CD4-positive, CD25-positive, alpha-beta regulatory T cell (primary cell): ENCODE results near the gene SMG6. TPM values are rescaled to one million over a fixed set of nuclear protein-coding genes. Genes with fewer than 3 reads are reported as not detected.

ENCODE experiments used
- ATAC-seq, 2 donors: fragments of 150-1000 bp; cut with Tn5 transposase; one replicate each; pipeline ENCODE4 v1.10.0; 2021; ENCODE audit warnings: low read depth in 2 of 2, moderate number of reproducible peaks in 2 of 2, moderate library complexity in 1 of 2
- DNase-seq, 3 donors: peaks; one replicate each; pipeline versions ENCODE4 v3.0.0 to v3.0.0-alpha.2; 2012 to 2022; ENCODE audit warnings: mixed read lengths in 1 of 3
- H3K27ac ChIP-seq: one replicate; pipeline ENCODE4 v1.7.0; 2013; ENCODE audit warnings: mild to moderate bottlenecking, low read length; ENCODE audit not compliant: insufficient read depth, poor library complexity, severe bottlenecking
- H3K27me3 ChIP-seq: one replicate; pipeline ENCODE4 v1.7.0; 2013; ENCODE audit warnings: low read length; ENCODE audit not compliant: control insufficient read depth, insufficient read depth
- H3K36me3 ChIP-seq: one replicate; pipeline ENCODE4 v1.7.0; 2013; ENCODE audit warnings: mild to moderate bottlenecking, low read length, moderate library complexity; ENCODE audit not compliant: control insufficient read depth, insufficient read depth
- H3K4me1 ChIP-seq: 2 replicates; pipeline ENCODE4 v1.7.0; 2013; ENCODE audit warnings: mild to moderate bottlenecking, low read length; ENCODE audit not compliant: insufficient read depth, control insufficient read depth, poor library complexity, severe bottlenecking
- H3K4me3 ChIP-seq: one replicate; pipeline ENCODE4 v1.7.0; 2013; ENCODE audit warnings: low read depth, mild to moderate bottlenecking, low read length, moderate library complexity
- H3K9me3 ChIP-seq, 2 experiments: 1 replicate in 1 of 2; 2 replicates in 1 of 2; pipeline ENCODE4 v1.7.0; 2013; ENCODE audit warnings: low read length in 2 of 2, mild to moderate bottlenecking in 1 of 2, moderate library complexity in 1 of 2; ENCODE audit not compliant: control insufficient read depth in 2 of 2
- H3K27ac Mint-ChIP-seq, 3 donors: one replicate each; pipeline ENCODE4 v1.8.0; 2020 to 2022; ENCODE audit warnings: mild to moderate bottlenecking in 3 of 3, mixed read lengths in 3 of 3, moderate library complexity in 2 of 3
- H3K27me3 Mint-ChIP-seq: one replicate; pipeline ENCODE4 v1.8.0; 2022; ENCODE audit warnings: mild to moderate bottlenecking, mixed read lengths
- H3K36me3 Mint-ChIP-seq: one replicate; pipeline ENCODE4 v1.8.0; 2020; ENCODE audit warnings: mixed read lengths
- H3K4me1 Mint-ChIP-seq, 4 donors: one replicate each; pipeline ENCODE4 v1.8.0; 2020 to 2022; ENCODE audit warnings: mixed read lengths in 4 of 4, mild to moderate bottlenecking in 1 of 4
- H3K4me3 Mint-ChIP-seq, 4 donors: one replicate each; pipeline ENCODE4 v1.8.0; 2020 to 2022; ENCODE audit warnings: mild to moderate bottlenecking in 4 of 4, mixed read lengths in 4 of 4, moderate library complexity in 3 of 4
- H3K9me3 Mint-ChIP-seq, 7 donors: one replicate each; pipeline ENCODE4 v1.8.0; 2020 to 2022; ENCODE audit warnings: mixed read lengths in 7 of 7, mild to moderate bottlenecking in 3 of 7, moderate library complexity in 2 of 7
- polyA plus RNA-seq, 4 donors: library from polyadenylated mRNA; unstranded; fragments of 300-500 nt; fragmentation: Illumina TruSeq; gene quantifications; one replicate each; pipeline ENCODE4 v1.2.3, GENCODE V29; 2021
- total RNA-seq: library from RNA; stranded (reverse); gene quantifications from one replicate; pipeline ENCODE4 v1.2.3, GENCODE V29; 2022

Gene SMG6
- total and polyA plus RNA-seq, 5 donors from 2014 or later: 3.3 to 42.9 (median 4.9) TPM

- Histone ChIP-seq H3K36me3 (peaks cover 27% of the 10 kb centered on the region), H3K27ac (peak overlapping the region; percentile 7), H3K4me3 (no peak overlapping the region), H3K9me3 (no peaks in the 10 kb centered on the region), H3K27me3 (no peaks in the 10 kb centered on the region), H3K4me1 (peaks cover 13% of the 10 kb centered on the region)
- Mint-ChIP-seq H3K4me3 (peak overlapping the region in 2 of 4 donors; percentile 25 to 57), H3K9me3 (no peaks in the 10 kb centered on the region), H3K36me3 (peaks cover 21% of the 10 kb centered on the region), H3K27me3 (no peaks in the 10 kb centered on the region), H3K4me1 (peaks cover 25 to 65% (median 28%) of the 10 kb centered on the region in 4 donors), H3K27ac (peak overlapping the region; percentile 52 to 94 (median 81))
- peak; percentile 94 for ATAC-seq
- DNase-seq: peak in 2 of 3 donors; percentile 19 to 82
These were observed 111.1 kb downstream of the SMG6 start for GRCh38 chr17:2192367-2193057.

DNA sequence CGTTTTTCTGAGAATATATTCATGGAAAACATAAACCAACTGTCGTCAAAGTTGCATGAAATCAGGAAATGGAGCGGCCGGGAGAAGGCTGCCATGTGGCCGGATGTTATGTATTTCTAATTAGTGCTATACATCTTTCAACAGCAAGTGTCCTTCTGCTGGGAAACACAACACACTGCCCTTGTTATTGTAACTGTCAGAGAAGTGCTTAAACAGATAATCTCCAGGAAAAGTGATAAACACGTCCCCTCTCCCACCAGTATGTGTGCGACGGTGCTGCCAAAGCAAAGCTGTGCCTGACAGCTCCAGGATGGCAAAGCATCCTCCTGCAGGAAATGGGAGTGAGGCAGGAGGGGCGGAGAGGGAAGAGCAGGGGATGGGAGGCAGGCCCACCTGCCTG, 111.8 kb downstream of the SMG6 start:
- DNase-seq: no peak
- no peak for ATAC-seq
- H3K4me1 Mint-ChIP-seq: peaks cover 25 to 64% (median 27%) of the 10 kb centered on the region in 4 donors
- peak overlapping the region in 1 of 3 donors; percentile 94 for H3K27ac Mint-ChIP-seq
- H3K4me3 ChIP-seq: no peak overlapping the region
- peaks cover 33% of the 10 kb centered on the region for H3K36me3 ChIP-seq
- peaks cover 13% of the 10 kb centered on the region for H3K4me1 ChIP-seq
- H3K9me3 ChIP-seq: no peaks in the 10 kb centered on the region
- H3K9me3 Mint-ChIP-seq: no peaks in the 10 kb centered on the region
- no peaks in the 10 kb centered on the region for H3K27me3 Mint-ChIP-seq
- no peak overlapping the region for H3K27ac ChIP-seq
- peaks cover 27% of the 10 kb centered on the region for H3K36me3 Mint-ChIP-seq
- H3K27me3 ChIP-seq: no peaks in the 10 kb centered on the region
- no peak overlapping the region for H3K4me3 Mint-ChIP-seq

GRCh38 chr17:2191227-2191626, 112.4 kb downstream of the SMG6 start:
- Mint-ChIP-seq H3K4me1 (peaks cover 22 to 60% (median 28%) of the 10 kb centered on the region in 4 donors), H3K9me3 (peaks cover 0 to 1% (median 0%) of the 10 kb centered on the region in 7 donors), H3K4me3 (no peak overlapping the region), H3K27me3 (no peaks in the 10 kb centered on the region), H3K27ac (peak overlapping the region in 1 of 3 donors; percentile 89), H3K36me3 (peaks cover 31% of the 10 kb centered on the region)
- H3K36me3 ChIP-seq: peaks cover 39% of the 10 kb centered on the region
- H3K9me3 ChIP-seq: no peaks in the 10 kb centered on the region
- peaks cover 13% of the 10 kb centered on the region for H3K4me1 ChIP-seq
- no peak for ATAC-seq
- DNase-seq: no peak
- H3K4me3 ChIP-seq: no peak overlapping the region
- no peaks in the 10 kb centered on the region for H3K27me3 ChIP-seq
- H3K27ac ChIP-seq: no peak overlapping the region

DNA sequence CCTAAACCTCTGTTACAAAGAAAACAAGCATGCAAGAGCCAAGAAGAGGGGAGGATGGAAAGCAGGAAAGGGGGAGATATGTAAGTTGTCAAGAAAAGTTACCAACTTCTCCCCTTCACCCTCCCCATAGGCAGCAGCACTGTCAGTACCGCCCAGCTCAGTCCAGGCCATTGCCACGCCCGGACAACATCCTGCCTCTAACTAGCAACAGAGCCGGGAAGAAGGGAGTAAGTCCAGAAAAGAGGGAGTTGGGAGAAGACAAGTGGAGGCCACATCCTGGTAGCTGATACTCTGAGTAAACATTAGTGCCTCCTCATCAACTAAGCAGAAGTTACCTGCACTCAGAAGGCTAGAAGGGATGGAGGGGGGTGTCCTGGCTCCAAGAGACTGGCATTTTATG, 113.6 kb downstream of the SMG6 start:
- Histone ChIP-seq H3K4me3 (no peak overlapping the region), H3K27ac (no peak overlapping the region), H3K9me3 (no peaks in the 10 kb centered on the region), H3K36me3 (peaks cover 49% of the 10 kb centered on the region), H3K27me3 (no peaks in the 10 kb centered on the region), H3K4me1 (peaks cover 13% of the 10 kb centered on the region)
- Mint-ChIP-seq H3K9me3 (peaks cover 0 to 2% (median 0%) of the 10 kb centered on the region in 7 donors), H3K27me3 (no peaks in the 10 kb centered on the region), H3K36me3 (peaks cover 40% of the 10 kb centered on the region), H3K27ac (peak overlapping the region; percentile 44 to 89 (median 71)), H3K4me1 (peaks cover 17 to 53% (median 22%) of the 10 kb centered on the region in 4 donors), H3K4me3 (no peak overlapping the region)
- ATAC-seq: no peak
- DNase-seq: no peak

DNA sequence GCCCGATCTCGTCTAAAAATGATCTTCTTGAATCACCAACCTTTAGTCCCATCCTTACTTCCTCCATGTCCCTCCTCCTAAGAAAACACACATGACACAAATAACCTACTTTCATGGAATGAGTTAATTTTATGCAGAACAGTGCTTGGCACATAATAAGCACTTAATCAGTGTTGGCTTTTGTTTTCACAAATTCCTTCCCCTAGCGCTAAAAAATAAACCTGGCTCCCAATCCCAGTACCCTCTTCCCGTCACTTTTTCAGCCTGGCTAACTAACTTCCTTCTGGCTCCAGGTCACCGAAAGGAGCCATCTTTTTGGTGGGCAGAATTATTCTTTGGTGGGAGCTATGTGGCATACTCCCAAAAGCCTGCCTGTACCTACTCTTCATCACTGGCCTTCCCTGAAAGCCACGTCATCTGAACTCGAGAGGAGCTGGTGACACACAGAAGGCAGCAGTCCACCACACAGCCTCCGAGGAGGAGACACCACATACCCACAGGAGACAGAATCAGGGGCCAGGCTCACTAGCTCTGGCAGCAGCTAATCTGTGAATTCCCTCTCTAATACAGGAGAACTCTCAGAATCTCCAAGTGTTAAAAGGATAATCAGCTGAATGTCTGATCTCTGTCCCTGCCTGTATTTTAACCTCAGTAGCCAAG, 114.5 kb downstream of the SMG6 start:
- Histone ChIP-seq H3K27me3 (no peaks in the 10 kb centered on the region), H3K9me3 (no peaks in the 10 kb centered on the region), H3K36me3 (peaks cover 44% of the 10 kb centered on the region), H3K4me1 (peaks cover 13% of the 10 kb centered on the region), H3K4me3 (no peak overlapping the region), H3K27ac (no peak overlapping the region)
- peaks cover 37% of the 10 kb centered on the region for H3K36me3 Mint-ChIP-seq
- peak overlapping the region in 1 of 3 donors; percentile 89 for H3K27ac Mint-ChIP-seq
- ATAC-seq (no peak), DNase-seq (no peak)
- peaks cover 0 to 2% (median 0%) of the 10 kb centered on the region in 7 donors for H3K9me3 Mint-ChIP-seq
- no peaks in the 10 kb centered on the region for H3K27me3 Mint-ChIP-seq
- peaks cover 13 to 46% (median 21%) of the 10 kb centered on the region in 4 donors for H3K4me1 Mint-ChIP-seq
- H3K4me3 Mint-ChIP-seq: no peak overlapping the region

DNA sequence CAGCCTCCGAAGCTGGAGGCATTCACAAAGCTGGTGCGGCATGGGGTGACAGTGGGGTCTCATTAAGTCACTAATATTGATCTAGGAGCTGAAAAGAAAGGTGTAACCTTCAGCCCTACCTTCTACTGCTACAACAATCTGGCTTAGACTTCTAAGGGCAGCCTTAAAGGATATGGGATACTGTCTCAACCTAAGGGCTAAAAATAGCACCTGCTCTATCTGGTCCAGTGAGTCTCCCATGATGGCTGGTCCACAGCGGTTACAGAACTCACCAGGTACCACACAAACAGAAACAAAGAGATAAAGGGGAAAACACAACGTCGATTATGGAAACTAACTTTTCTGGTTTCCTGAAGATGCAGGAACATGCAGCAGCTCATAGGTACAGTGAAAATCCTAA, 115.8 kb downstream of the SMG6 start:
- Mint-ChIP-seq H3K36me3 (peaks cover 37% of the 10 kb centered on the region), H3K4me3 (no peak overlapping the region), H3K9me3 (peaks cover 0 to 2% (median 0%) of the 10 kb centered on the region in 7 donors), H3K4me1 (peaks cover 9 to 36% (median 13%) of the 10 kb centered on the region in 4 donors), H3K27me3 (no peaks in the 10 kb centered on the region), H3K27ac (peak overlapping the region; percentile 17 to 87 (median 36))
- ATAC-seq (no peak), DNase-seq (no peak)
- peaks cover 43% of the 10 kb centered on the region for H3K36me3 ChIP-seq
- no peak overlapping the region for H3K27ac ChIP-seq
- H3K27me3 ChIP-seq: no peaks in the 10 kb centered on the region
- H3K4me1 ChIP-seq: peaks cover 8% of the 10 kb centered on the region
- H3K9me3 ChIP-seq: no peaks in the 10 kb centered on the region
- no peak overlapping the region for H3K4me3 ChIP-seq

DNA sequence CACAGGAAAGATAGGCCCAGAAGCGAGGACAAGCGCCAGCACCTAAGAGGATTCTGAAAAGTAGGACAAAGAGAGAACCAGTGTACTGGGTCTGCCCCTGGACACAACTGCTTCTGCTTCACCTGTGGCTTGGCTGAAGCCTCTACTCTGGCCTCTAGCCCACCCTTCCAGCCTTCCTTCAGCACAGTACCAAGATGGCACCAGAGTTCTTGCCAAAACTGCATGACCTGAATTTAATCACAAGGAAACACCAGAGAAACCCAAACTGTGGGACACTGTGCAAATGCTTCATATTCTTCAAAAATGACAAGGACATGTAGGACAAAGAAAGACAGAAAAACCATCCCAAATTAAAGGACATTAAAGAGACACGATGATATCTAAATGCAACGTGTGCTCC, 116.6 kb downstream of the SMG6 start:
- Histone ChIP-seq H3K4me3 (no peak overlapping the region), H3K27me3 (no peaks in the 10 kb centered on the region), H3K36me3 (peaks cover 51% of the 10 kb centered on the region), H3K9me3 (no peaks in the 10 kb centered on the region), H3K27ac (no peak overlapping the region), H3K4me1 (peaks cover under 1% of the 10 kb centered on the region)
- Mint-ChIP-seq H3K27ac (no peak overlapping the region), H3K27me3 (no peaks in the 10 kb centered on the region), H3K36me3 (peaks cover 41% of the 10 kb centered on the region), H3K4me3 (no peak overlapping the region), H3K9me3 (peaks cover 0 to 2% (median 0%) of the 10 kb centered on the region in 7 donors), H3K4me1 (peaks cover 3 to 30% (median 6%) of the 10 kb centered on the region in 4 donors)
- ATAC-seq: no peak
- no peak for DNase-seq
